Stomach (tissue), 4 donors: ENCODE results near the gene STK24.

Source experiments
- EP300 ChIP-seq: sonication (generic); formaldehyde crosslinking; IDR thresholded peaks from one replicate; pipeline ENCODE4 v1.6.1; 2017; ENCODE audit warnings: antibody characterized with exemption
- POLR2A ChIP-seq, 4 donors: fragments of 450-650 bp; IDR thresholded peaks; one replicate each; pipeline ENCODE4 v1.6.1; 2016; ENCODE audit warnings: antibody characterized with exemption in 4 of 4, control low read depth in 2 of 4, mild to moderate bottlenecking in 1 of 4, moderate library complexity in 1 of 4
- POLR2AphosphoS5 ChIP-seq, 3 donors: sonication (generic); formaldehyde crosslinking; IDR thresholded peaks; one replicate each; pipeline ENCODE4 v1.6.1; 2016; ENCODE audit warnings: antibody characterized with exemption in 3 of 3
- TF ChIP-seq, protein P1 (sequence below), 7 experiments: fragments of 450-650 bp in 4 of 7; fragments of 200-600 bp in 3 of 7; sonication (generic) in 3 of 7; IDR thresholded peaks; one replicate each; pipeline ENCODE4 v1.5.1; 2016 to 2019; ENCODE audit warnings: antibody characterized with exemption in 7 of 7, control low read depth in 2 of 7, mild to moderate bottlenecking in 1 of 7

DNA sequence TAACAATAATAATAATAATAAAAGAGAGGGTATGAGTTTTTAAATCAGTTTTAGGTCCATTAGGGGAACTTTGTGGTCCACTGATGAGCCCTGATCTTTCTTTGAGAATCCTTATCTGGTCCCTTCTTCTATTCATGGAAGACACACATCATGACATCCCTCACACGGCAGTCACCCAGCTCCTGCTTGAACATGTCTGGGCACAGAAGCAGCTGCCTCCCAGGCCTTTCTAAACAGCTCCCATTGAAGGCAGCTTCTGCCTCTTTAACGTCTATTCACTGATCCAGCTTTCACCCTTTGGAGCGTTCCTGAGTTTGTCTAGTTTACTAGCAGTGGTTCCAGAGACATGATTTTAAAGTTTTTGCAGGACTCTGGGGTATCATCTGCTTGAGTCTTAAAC is 42.6 kb upstream of the STK24 start:
- TF ChIP-seq POLR2A (IDR thresholded peaks at IDR 0.05) (no peak), POLR2AphosphoS5 (IDR thresholded peaks at IDR 0.05) (no peak), EP300 (no peak)
- TF ChIP-seq, protein P1, sequence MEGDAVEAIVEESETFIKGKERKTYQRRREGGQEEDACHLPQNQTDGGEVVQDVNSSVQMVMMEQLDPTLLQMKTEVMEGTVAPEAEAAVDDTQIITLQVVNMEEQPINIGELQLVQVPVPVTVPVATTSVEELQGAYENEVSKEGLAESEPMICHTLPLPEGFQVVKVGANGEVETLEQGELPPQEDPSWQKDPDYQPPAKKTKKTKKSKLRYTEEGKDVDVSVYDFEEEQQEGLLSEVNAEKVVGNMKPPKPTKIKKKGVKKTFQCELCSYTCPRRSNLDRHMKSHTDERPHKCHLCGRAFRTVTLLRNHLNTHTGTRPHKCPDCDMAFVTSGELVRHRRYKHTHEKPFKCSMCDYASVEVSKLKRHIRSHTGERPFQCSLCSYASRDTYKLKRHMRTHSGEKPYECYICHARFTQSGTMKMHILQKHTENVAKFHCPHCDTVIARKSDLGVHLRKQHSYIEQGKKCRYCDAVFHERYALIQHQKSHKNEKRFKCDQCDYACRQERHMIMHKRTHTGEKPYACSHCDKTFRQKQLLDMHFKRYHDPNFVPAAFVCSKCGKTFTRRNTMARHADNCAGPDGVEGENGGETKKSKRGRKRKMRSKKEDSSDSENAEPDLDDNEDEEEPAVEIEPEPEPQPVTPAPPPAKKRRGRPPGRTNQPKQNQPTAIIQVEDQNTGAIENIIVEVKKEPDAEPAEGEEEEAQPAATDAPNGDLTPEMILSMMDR (IDR thresholded peaks at IDR 0.05): no peak
